Stimulated activated CD4-positive, alpha-beta T cell treated with anti-CD3 and anti-CD28 coated beads, TNF-alpha, amount 100 ng/mL, for 4 hours (primary cell): ENCODE measurements around the gene CALD1.

Source experiments
- DNase-seq, 3 experiments: peaks; one replicate each; pipeline ENCODE4 v3.0.0-alpha.2; 2020; ENCODE audit warnings: low read depth in 3 of 3

CALD1 gene

DNA sequence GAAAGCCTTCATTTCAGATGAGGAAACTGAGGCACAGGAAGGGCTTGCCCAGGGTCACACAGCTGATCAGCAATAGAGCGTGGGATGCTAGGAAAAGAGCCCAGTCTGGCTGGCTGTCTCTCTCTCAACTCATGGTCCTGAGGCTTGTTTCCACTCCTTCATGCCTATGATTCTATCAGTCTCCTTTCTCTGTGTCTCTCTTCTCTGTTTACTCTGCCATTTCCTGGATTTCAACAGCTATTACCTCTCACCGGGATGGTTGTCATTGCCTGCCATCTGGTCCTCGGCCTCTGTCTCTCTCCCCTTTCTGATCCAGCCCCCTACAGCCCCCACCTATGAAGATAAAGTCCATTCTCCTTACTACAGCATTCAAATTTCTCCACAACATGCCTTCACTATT is 113.5 kb downstream of the CALD1 start:
- DNase-seq: no peak

DNA sequence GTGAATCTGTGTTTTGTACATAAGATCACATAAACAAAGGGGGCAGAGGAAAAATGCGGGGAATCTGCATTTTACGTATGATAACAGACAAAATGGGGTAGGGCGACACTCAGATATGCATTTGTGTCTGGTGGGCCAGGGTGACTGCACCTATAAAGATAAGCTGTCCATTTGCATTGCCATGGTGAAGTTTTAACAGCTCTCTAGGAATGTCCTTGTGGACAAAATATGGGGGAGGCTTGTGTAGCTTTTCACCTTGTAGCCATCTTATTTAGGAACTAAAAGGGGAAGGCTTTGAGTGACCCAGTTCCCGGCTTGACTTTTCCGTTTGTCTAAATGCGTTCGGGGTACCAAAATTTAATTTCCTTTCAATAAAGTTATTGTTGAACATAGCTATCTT is 114.5 kb downstream of the CALD1 start:
- DNase-seq: no peak

DNA sequence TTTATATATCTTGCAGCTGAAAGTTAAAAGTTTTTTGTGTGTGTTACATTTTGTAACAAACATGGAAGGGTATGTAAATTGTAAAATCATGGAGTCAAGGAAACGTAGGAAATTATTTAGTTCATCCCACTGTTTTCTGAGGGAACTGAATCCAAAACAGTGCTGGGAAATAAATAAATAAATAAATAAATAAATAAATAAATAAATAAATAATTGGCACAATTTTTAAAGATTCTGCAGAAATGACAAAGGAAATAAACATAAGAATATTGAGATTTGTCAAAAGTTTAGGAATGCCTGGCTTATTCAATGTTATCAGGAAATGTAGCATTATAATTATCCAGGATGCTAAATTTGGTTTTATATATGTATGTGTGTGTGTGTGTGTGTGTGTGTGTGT is 115.5 kb downstream of the CALD1 start:
- DNase-seq: no peak

DNA sequence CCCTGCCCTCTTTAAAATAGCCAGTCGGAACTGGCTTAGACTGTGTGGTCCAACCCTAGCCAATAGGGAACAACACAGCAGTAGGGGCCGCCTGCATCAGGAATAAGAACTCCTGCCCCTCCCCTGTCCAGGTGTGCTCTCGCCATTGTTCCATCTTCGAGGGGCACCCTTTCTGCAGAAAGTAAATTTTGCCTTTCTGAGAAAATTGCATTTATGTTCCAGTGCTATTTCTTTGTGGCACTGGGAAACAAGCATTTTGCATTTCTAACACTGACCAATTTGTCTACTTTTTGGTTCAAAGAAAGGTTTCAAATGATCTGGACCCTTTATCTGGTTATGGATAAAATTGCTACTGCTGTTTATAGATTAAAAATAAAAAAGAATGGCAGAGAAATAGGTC is 116.6 kb downstream of the CALD1 start:
- no peak for DNase-seq

- no peak for DNase-seq
Observed at GRCh38 chr7:134897936-134898335, 118.5 kb downstream of the CALD1 start.

DNA sequence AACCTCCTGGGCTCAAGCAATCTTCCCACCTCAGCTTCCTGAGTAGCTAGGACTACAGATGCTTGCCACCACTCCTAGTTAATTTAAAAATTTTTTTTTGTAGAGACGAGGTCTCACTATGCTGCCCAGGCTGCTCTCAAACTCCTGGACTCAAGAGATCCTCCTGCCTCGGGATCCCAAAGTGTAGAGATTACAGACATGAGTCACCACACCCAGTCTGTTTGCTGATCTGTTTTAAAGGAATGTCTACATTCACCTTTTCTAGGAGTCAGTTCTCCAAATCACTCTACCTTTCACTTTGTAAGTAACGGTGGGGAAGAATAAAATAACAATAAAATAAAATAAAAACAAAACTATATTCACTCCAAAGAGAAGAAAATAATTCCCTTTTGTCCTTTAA is 120.3 kb downstream of the CALD1 start:
- no peak for DNase-seq

DNA sequence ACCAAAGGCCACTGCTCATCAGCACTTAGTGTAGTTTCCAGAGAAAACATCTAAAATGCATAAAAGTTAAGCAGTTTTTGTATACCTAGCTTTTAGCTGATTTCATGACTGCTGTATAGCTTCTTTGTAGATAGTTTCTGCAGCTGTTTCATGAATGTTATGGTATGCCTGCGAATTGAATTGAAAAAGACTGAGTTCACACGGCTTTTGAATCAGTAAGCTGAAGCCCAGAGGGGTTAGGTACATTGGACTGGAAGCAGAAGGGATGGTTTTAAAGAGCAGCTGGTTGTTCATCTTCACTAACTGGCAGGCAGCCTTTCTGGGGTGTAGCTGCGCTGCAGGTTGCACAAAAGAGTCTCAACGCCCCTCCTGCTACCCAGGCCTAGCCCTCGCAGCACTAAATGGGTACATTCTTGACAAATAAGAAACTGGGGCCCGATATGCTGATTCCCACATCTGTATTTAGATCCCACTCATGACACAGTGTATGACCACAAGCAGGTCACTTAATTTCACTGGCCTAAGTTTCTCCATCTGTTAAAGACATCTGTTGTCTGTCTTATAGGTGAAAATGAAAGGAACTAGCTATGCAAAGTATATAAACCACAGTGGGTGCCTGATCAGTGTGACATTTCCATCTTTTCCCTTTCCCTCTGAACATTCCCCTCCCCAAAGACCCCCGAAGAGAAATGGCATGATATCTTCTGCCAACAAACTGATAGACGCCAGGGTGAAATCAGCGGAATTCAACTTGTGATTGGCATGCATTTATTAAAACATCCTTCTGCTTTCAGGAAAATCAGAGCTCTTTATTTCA is 120.9 kb downstream of the CALD1 start:
- DNase-seq: no peak

DNA sequence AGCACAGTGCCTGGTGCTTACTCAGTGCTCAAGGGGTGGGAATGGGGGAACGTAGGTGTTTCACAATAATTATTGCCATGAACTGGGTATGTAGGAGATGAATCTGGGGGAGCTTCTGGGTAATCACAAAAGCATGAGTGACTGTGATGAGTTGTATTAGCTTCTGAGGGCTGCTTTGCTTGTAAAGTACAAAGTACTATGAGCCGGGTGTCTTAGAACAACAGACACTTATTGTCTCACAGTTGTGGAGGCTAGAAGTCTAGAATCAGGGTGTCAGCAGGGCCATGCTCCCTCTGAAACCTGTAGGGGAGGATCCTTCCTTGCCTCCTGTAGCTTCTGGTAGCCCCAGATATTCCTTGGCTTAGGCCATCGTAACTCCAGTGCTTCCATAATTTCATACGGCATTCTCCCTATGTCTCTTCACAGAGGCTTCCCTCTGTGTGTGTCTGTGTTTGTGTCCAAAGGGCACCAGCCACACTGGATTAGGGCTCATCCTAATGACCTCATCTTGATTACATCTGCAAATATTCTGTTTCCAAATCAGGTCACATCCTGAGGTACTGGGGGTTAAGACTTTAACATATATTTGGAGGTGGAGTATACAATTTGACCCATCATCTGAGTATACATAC is 122.1 kb downstream of the CALD1 start:
- DNase-seq: no peak

DNA sequence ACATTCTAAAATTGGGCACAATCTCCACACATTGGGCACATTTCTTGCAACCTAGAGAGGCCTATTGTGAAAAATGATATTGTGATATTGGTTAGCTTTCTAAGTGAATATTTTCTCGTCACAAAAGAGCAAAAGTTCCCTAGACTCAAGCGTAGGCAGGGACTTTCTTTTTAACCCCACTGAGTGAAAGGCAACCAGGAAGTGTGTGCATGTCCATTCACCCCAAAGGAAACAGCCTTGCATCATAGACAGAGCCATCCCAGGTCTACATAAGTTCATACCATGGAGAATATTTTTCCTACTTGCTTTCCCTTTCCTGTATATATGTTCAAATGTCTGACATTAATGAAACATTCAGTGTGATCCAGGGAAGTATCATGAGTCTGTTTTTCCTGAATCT is 122.6 kb downstream of the CALD1 start:
- DNase-seq: no peak

DNA sequence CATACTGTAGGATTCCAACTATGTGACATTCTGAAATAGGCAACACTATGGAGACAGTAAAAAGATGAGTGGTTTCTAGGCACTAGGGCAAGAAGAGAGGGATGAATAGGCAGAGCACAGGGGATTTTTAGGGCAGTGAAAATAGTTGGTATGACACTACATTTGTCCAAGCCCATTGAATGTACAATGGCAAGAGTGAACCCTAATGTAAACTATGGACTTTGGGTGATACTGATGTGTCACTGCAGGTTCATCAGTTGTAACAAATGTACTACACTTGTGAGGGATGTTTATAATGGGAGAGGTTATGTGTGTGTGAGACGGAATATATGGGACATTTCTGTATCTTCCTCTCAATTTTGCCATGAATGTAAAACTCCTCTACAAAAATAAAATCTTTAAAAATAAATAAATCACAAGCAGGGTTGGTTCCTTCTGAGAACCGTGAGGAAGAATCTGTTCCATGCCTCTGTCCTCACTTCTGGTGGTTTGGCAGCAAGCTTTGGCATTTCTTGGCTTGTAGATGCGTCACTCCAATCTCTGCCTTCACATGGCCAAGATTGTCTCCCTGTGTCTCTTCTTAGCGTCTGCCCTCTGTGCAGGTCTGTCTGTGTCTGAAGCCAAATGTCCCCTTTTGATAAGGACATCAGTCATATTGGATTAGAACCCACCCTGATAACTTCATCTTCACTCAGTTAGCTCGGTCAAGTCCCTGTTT is 123.8 kb downstream of the CALD1 start:
- DNase-seq: no peak

DNA sequence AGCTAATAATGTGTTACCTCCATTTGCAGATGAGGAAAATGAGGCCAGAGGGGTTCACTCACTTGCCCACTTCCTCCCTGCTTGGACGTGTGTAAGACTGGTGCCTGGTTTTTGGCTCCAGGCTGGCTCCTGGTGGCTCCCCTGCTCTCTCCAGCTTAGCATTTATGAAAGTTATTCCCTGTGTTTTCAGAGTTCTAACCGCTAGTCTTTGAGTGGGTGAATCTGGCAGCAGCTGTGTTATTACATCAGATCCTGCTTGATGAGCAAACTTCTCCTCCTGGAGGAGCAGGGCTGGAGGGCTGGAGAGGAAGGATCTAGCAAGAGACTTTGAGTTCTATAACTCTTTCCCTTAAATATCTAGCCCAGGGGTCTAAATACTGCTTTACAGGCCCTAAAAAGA is 125.9 kb downstream of the CALD1 start:
- no peak for DNase-seq

DNA sequence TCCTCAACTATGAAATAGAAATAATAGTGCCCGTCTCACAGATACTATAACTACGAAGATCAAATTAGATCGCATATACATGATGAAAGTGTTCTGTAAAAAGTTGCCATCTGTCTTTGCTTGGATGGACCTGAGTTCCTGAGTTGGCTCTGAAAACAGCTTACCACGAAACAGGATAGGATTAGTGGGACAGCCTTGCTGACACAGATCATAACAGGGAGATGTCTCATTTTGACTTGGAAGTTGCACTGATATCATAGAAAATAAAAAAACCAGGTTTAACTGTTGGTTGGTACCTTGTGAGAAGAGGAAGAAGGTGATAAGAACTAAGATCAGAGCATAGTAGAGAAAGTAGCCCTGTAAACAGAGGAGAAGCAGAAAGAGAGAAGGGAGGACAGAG is 127.6 kb downstream of the CALD1 start:
- no peak for DNase-seq

DNA sequence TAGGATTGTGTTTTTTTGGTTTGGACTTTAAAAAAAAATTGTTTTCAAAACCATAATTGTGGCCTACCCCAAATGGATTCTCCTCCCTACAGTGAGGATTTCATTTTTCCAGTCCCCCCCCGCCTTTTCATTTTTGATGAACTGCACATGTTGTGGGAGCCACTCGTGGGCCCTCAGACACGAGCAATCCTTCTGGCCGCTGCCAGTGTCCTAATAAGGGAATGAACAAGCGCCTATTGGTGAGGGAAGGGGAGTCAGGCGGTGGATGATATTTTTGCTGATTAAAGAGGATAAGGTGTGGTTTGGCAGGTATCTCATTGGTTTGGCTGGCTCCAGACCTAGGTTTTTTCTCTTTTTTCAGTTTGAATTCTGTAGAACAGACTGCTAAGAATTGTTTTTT is 128.2 kb downstream of the CALD1 start:
- no peak for DNase-seq

DNA sequence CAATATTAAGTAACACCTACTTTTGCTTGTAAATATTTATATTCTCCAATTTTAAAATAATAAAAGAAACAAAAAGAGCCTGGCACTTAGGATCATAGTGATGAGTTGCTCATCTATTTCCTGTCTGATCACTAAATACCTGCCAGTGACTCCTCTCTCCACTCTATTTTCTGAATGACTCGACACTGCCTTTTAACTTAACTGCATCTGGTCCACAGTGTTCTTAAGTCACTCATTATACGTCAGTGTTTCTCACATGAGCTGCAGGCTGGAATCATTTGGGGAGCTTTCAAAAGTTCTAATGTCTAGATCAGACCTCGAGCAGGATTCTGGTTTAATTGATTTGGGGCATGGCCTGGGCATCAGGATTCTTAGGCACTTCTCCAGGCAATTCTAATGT is 128.9 kb downstream of the CALD1 start:
- DNase-seq: no peak

DNA sequence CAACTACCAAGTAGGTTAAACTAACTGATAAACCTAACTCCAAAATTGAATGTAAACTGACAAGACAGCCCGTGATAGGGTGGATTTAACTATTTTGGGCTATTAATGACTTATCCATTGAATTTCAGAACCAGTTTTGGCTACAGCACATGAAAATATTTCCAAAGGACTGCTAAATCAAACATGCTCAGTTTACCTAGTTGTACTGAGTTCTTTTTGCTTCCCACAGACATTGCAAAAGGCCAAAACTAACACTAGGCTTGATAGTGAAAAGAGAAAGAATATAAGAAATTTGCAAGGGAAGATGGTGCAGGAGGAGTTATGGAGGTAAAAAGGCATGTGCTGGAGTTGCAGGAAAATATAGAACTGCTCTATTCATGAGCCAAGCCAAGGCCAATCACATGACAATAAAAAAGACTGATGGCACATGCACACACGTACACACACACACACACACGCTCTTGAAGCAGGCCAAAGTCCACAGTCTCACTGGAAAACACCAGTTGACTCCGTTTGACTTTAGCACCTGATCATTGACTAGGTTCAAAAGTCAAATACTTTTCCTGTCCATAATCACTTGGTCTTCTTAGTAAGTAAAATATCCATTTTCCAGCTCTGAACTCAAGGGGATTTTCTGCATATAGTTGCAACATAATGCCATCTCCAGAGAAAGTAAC is 130.9 kb downstream of the CALD1 start:
- no peak for DNase-seq

DNA sequence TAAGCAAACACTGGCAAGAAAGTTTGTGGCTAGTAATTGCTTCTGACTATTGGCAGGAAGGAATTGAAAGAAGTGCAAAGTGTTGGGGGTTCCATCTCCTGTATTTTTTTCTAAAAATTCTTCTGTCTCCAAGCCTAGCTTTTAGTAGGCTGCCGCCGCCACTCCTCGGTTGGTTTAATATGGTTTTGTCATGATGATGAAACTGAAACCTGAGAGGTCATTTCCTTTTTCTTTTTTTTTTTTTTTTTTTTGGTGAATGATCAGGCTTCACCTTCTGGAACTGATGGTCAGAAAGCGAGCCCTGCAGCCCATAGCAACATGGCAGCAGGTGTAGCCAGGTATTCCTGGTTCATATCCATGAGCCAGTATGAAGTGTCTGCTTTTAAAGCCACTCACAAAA is 131.5 kb downstream of the CALD1 start:
- no peak for DNase-seq

- DNase-seq: no peak
Observed at GRCh38 chr7:134916171-134916883, 136.9 kb downstream of the CALD1 start.

DNA sequence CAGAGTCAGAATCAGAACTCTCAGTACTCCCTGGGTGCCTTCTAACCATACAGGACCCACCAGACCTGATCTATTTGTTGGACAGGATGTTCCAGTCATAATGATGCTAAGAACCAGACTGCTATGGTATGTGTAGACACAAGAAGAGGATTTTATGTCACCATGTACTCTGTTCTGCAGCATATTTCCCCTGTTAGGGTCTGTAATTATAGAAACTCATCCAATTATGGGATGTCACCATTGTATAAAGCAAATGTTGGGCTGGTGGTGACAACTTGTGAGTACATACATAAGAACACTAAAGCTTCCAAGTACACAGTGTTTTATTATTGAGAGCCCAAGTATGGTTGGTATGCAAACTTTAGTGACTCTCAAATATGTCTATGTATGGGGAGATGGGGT is 139.8 kb downstream of the CALD1 start:
- DNase-seq: no peak

- DNase-seq: no peak
Observed at GRCh38 chr7:134920026-134920753, 140.8 kb downstream of the CALD1 start.

DNA sequence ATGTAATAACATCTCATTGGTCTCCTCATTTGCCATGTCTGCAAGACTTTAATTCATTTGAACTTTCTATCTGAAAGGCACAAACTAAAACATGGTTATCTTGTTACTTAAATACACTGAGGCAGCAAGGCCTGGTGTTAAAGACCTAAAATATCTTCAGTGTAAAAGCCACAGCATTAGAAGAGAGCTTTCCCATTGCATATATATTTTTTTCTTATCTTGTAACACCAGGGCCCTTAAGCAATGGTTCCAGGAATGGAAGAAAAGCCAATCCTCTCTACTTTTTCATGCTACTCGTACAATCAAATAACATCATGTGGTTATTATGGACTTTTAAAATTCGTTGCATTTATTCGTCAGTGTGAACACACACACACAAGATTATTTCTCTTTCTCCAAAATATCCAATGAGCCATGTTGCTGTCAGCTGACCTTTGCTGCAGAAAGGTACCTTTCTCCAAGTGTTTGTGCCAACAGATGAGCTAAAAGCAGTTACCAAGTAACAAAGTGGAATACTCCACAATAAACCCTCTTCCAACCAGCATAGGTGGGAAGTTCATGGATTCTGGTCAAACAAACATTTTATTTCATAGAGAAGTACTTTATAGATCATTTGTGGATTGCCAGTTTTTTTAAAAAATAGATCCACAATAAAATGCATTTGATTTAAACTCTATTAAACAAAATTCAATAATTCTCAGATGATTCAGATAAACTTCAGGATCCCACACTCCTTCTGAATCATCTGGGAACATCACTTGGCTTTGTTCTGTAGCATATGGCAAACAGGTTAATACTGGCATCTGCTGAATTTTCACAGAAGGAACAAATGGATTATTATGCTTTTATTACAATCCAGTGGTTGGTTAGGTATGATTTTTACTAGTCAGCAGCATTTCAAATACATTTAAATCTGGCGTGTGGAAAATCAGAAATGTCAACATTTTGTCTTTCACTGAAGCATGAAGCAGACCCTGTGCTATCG is 143.6 kb downstream of the CALD1 start:
- DNase-seq: no peak
